ENCODE measurements around the gene BRD9.

DNA sequence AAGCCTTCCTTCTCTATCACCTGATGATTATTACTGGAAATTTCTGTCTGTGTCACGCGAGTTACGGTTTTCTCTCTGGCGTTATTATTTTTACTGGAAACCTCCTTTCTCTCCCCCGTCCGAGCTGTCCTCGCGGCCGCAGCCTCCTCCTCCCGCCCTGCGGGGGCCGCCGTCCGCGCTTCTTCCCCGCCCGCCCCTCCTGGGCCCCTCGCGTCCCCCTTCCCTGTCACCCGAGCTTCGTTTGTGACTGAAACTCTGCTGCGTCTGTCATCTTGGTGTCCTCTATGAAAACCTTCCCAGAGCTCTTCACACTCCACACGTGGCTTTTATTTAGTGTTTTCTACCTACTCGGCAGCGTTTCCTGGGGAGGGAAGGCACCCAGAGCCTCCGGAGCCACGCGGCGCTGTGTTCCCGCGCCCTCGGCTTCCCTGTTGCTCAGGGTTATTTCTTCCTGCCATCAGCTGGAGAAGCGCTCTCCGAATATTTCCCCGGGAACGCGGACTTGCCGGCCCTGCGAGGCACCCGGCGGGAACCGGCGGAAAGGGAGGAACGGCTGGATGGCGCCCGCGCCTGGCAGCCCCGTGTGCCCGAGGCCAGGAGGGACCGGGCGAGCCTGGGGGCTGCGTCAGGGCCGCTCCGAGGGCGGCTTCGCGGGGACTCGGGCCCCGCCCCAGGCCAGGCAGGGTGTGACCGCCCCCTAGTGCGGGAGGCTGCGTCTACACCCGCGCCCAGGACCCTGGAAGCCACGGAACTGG lies 34.0 kb upstream of the BRD9 start:
- TF ChIP-seq, protein P1, sequence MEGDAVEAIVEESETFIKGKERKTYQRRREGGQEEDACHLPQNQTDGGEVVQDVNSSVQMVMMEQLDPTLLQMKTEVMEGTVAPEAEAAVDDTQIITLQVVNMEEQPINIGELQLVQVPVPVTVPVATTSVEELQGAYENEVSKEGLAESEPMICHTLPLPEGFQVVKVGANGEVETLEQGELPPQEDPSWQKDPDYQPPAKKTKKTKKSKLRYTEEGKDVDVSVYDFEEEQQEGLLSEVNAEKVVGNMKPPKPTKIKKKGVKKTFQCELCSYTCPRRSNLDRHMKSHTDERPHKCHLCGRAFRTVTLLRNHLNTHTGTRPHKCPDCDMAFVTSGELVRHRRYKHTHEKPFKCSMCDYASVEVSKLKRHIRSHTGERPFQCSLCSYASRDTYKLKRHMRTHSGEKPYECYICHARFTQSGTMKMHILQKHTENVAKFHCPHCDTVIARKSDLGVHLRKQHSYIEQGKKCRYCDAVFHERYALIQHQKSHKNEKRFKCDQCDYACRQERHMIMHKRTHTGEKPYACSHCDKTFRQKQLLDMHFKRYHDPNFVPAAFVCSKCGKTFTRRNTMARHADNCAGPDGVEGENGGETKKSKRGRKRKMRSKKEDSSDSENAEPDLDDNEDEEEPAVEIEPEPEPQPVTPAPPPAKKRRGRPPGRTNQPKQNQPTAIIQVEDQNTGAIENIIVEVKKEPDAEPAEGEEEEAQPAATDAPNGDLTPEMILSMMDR (IDR thresholded peaks at IDR 0.05): peak in 6 of 7 experiments; percentile 20 to 47 (median 36)
- TF ChIP-seq POLR2A (IDR thresholded peaks at IDR 0.05): peak in 2 of 3 donors; percentile 26 to 33

All from body of pancreas (tissue), 4 donors.